ENCODE measurements around the gene CNOT10. TPM values are rescaled to one million over a fixed set of nuclear protein-coding genes. Genes with fewer than 3 reads are reported as not detected.
"Not testable (repeated sequence)": the region's sequence is repeated elsewhere in the genome, so short reads cannot be mapped to it uniquely, and the experiment has no call there.

Gene CNOT10
- total RNA-seq, 2 donors from 2014 or later, result 26.1 to 40.0 TPM

GRCh38 chr3:32662647-32663046, 22.3 kb upstream of the CNOT10 start:
- H3K4me1 ChIP-seq (replicated peaks), result no peaks in the 10 kb centered on the region
- intact Hi-C loops (cut with DNase I), result no loop called here
- H3K36me3 ChIP-seq, result no peaks in the 10 kb centered on the region
- no peaks in the 10 kb centered on the region for H3K9me3 ChIP-seq
- TF ChIP-seq POLR2AphosphoS5 (IDR thresholded peaks at IDR 0.05) (no peak), CTCF (IDR thresholded peaks at IDR 0.05) (no peak)
- no peak for DNase-seq (ENCODE audit: low spot score)
- H3K27ac ChIP-seq, result no peak overlapping the region
- H3K4me3 ChIP-seq, result no peak overlapping the region
- H3K27me3 ChIP-seq (replicated peaks; ENCODE audit: insufficient read depth), result no peaks in the 10 kb centered on the region

- peak; percentile 42 to 78 (median 68) for TF ChIP-seq CTCF (IDR thresholded peaks at IDR 0.05)
- 45% methylated on average over 5 of the region's 5 CpGs for WGBS
- not testable (repeated sequence) for H3K36me3 ChIP-seq; H3K27ac ChIP-seq; H3K9me3 ChIP-seq; H3K27me3 ChIP-seq (replicated peaks; ENCODE audit: insufficient read depth); H3K4me1 ChIP-seq (replicated peaks); H3K4me3 ChIP-seq; DNase-seq (ENCODE audit: low spot score)
- intact Hi-C loops (cut with DNase I), result loop anchor here (2.0 kb wide), 1 partner anchor 156 kb away; no protein-coding TSS in a partner anchor
Observed at GRCh38 chr3:32664630-32665075, 20.3 kb upstream of the CNOT10 start.

GRCh38 chr3:32667072-32667582, 17.9 kb upstream of the CNOT10 start:
- Histone ChIP-seq H3K4me1 (replicated peaks) (no peaks in the 10 kb centered on the region), H3K4me3 (no peak overlapping the region), H3K9me3 (no peaks in the 10 kb centered on the region), H3K27ac (no peak overlapping the region), H3K36me3 (no peaks in the 10 kb centered on the region), H3K27me3 (replicated peaks; ENCODE audit: insufficient read depth) (no peaks in the 10 kb centered on the region)
- intact Hi-C loops (cut with DNase I), result no loop called here
- WGBS, result 75% methylated on average over 3 of the region's 3 CpGs
- no peak for DNase-seq (ENCODE audit: low spot score)
- no peak for TF ChIP-seq CTCF (IDR thresholded peaks at IDR 0.05)
- no peak for TF ChIP-seq POLR2A (IDR thresholded peaks at IDR 0.05)
- TF ChIP-seq POLR2AphosphoS5 (IDR thresholded peaks at IDR 0.05), result peak; percentile 52

GRCh38 chr3:32669226-32669625, 15.8 kb upstream of the CNOT10 start:
- 92% methylated on average over 6 of the region's 6 CpGs for WGBS
- H3K9me3 ChIP-seq; DNase-seq (ENCODE audit: low spot score); H3K27ac ChIP-seq; H3K36me3 ChIP-seq; H3K4me3 ChIP-seq; H3K27me3 ChIP-seq (replicated peaks; ENCODE audit: insufficient read depth); intact Hi-C loops (cut with DNase I); H3K4me1 ChIP-seq (replicated peaks): not testable (repeated sequence)

GRCh38 chr3:32673730-32674129, 11.3 kb upstream of the CNOT10 start:
- intact Hi-C loops (cut with DNase I); H3K36me3 ChIP-seq; H3K27ac ChIP-seq; DNase-seq (ENCODE audit: low spot score); H3K4me1 ChIP-seq (replicated peaks); H3K27me3 ChIP-seq (replicated peaks; ENCODE audit: insufficient read depth); H3K9me3 ChIP-seq; H3K4me3 ChIP-seq: not testable (repeated sequence)
- WGBS, result 69% methylated on average over 3 of the region's 3 CpGs

- WGBS, result 88% methylated on average over 2 of the region's 2 CpGs
- H3K36me3 ChIP-seq, result no peaks in the 10 kb centered on the region
- no peak for DNase-seq (ENCODE audit: low spot score)
- no peaks in the 10 kb centered on the region for H3K4me1 ChIP-seq (replicated peaks)
- H3K27me3 ChIP-seq (replicated peaks; ENCODE audit: insufficient read depth), result no peaks in the 10 kb centered on the region
- H3K4me3 ChIP-seq, result no peak overlapping the region
- TF ChIP-seq POLR2A (IDR thresholded peaks at IDR 0.05) (no peak), CTCF (IDR thresholded peaks at IDR 0.05) (no peak), POLR2AphosphoS5 (IDR thresholded peaks at IDR 0.05) (no peak)
- intact Hi-C loops (cut with DNase I), result no loop called here
- H3K9me3 ChIP-seq, result no peaks in the 10 kb centered on the region
- H3K27ac ChIP-seq, result no peak overlapping the region
Observed at GRCh38 chr3:32675164-32675563, 9.8 kb upstream of the CNOT10 start.
